NCI-H2171 (cell line): Measurements from ENCODE around the gene SCIN.

Experiments used
- DNase-seq: peaks from one replicate; lab custom pipeline; 2025; lab: John Stamatoyannopoulos, UW

SCIN gene

GRCh38 chr7:12567015-12567414, 3.5 kb upstream of the SCIN start:
- no peak for DNase-seq

GRCh38 chr7:12569673-12570072, 847 bp upstream of the SCIN start:
- DNase-seq, result peak; percentile 66

- peak; percentile 35 for DNase-seq
Observed at GRCh38 chr7:12570168-12570533, 369 bp upstream of the SCIN start.

GRCh38 chr7:12571691-12572090, 1.2 kb downstream of the SCIN start:
- no peak for DNase-seq

GRCh38 chr7:12572941-12573575, 2.5 kb downstream of the SCIN start:
- DNase-seq, result no peak

- DNase-seq, result no peak
Observed at GRCh38 chr7:12573885-12574284, 3.4 kb downstream of the SCIN start.

- DNase-seq, result no peak
Observed at GRCh38 chr7:12578930-12579640, 8.6 kb downstream of the SCIN start.

- no peak for DNase-seq
Observed at GRCh38 chr7:12581897-12582296, 11.4 kb downstream of the SCIN start.

- DNase-seq, result no peak
Observed at GRCh38 chr7:12582362-12582761, 11.8 kb downstream of the SCIN start.

- DNase-seq, result no peak
Observed at GRCh38 chr7:12583176-12583575, 12.7 kb downstream of the SCIN start.

GRCh38 chr7:12583922-12584321, 13.4 kb downstream of the SCIN start:
- no peak for DNase-seq

GRCh38 chr7:12584930-12585329, 14.4 kb downstream of the SCIN start:
- DNase-seq, result no peak

- DNase-seq, result no peak
Observed at GRCh38 chr7:12586271-12586670, 15.8 kb downstream of the SCIN start.

GRCh38 chr7:12588259-12588904, 17.9 kb downstream of the SCIN start:
- no peak for DNase-seq

- DNase-seq, result no peak
Observed at GRCh38 chr7:12590559-12590958, 20.0 kb downstream of the SCIN start.

- DNase-seq, result no peak
Observed at GRCh38 chr7:12594122-12594897, 23.8 kb downstream of the SCIN start.

- no peak for DNase-seq
Observed at GRCh38 chr7:12595148-12595547, 24.6 kb downstream of the SCIN start.

GRCh38 chr7:12596225-12596790, 25.8 kb downstream of the SCIN start:
- no peak for DNase-seq

- no peak for DNase-seq
Observed at GRCh38 chr7:12601302-12601869, 30.9 kb downstream of the SCIN start.

- DNase-seq, result peak; percentile 1
Observed at GRCh38 chr7:12607134-12607533, 36.6 kb downstream of the SCIN start.

GRCh38 chr7:12609561-12609960, 39.0 kb downstream of the SCIN start:
- no peak for DNase-seq

GRCh38 chr7:12610899-12611298, 40.4 kb downstream of the SCIN start:
- DNase-seq, result no peak
